EL (cell line): ENCODE results near the gene SLIT3.

Experiments used
- DNase-seq: peaks from one replicate; pipeline ENCODE4 v3.0.0-alpha.2; 2016

The SLIT3 gene

GRCh38 chr5:169015991-169016390, 284.9 kb downstream of the SLIT3 start:
- no peak for DNase-seq

GRCh38 chr5:169013846-169014245, 287.1 kb downstream of the SLIT3 start:
- no peak for DNase-seq

GRCh38 chr5:169013208-169013728, 287.7 kb downstream of the SLIT3 start:
- no peak for DNase-seq

- DNase-seq: no peak
Measured at GRCh38 chr5:169012450-169012849, 288.5 kb downstream of the SLIT3 start.

- DNase-seq: no peak
Measured at GRCh38 chr5:169011451-169011850, 289.5 kb downstream of the SLIT3 start.

GRCh38 chr5:169011009-169011408, 289.9 kb downstream of the SLIT3 start:
- no peak for DNase-seq

- DNase-seq: no peak
Measured at GRCh38 chr5:169009123-169009522, 291.8 kb downstream of the SLIT3 start.

- DNase-seq: peak; percentile 16
Measured at GRCh38 chr5:169006842-169007790, 293.8 kb downstream of the SLIT3 start.

GRCh38 chr5:169004551-169004950, 296.4 kb downstream of the SLIT3 start:
- DNase-seq: peak; percentile 37

- DNase-seq: peak; percentile 8
Measured at GRCh38 chr5:169003721-169004541, 297.0 kb downstream of the SLIT3 start.

GRCh38 chr5:169002953-169003555, 297.9 kb downstream of the SLIT3 start:
- no peak for DNase-seq

GRCh38 chr5:169001394-169001793, 299.5 kb downstream of the SLIT3 start:
- DNase-seq: no peak

- no peak for DNase-seq
Measured at GRCh38 chr5:168995024-168995423, 305.9 kb downstream of the SLIT3 start.

GRCh38 chr5:168992687-168993086, 308.3 kb downstream of the SLIT3 start:
- no peak for DNase-seq

- DNase-seq: no peak
Measured at GRCh38 chr5:168992016-168992415, 308.9 kb downstream of the SLIT3 start.

- no peak for DNase-seq
Measured at GRCh38 chr5:168991311-168991710, 309.6 kb downstream of the SLIT3 start.

GRCh38 chr5:168990679-168991078, 310.3 kb downstream of the SLIT3 start:
- DNase-seq: no peak

- no peak for DNase-seq
Measured at GRCh38 chr5:168989731-168990505, 311.0 kb downstream of the SLIT3 start.

GRCh38 chr5:168988699-168989098, 312.2 kb downstream of the SLIT3 start:
- DNase-seq: no peak

- peak; percentile 64 for DNase-seq
Measured at GRCh38 chr5:168987543-168988300, 313.2 kb downstream of the SLIT3 start.

GRCh38 chr5:168985454-168985853, 315.5 kb downstream of the SLIT3 start:
- no peak for DNase-seq
